Measurements from ENCODE around the gene ZBTB45. TPM values are rescaled to one million over a fixed set of nuclear protein-coding genes. Genes with fewer than 3 reads are reported as not detected.

Gene ZBTB45
- total and polyA plus RNA-seq, 10 of the 15 experiments (the other 5 are each of a cell fraction or from before 2014, with no cell fraction given): 0.29 to 17.2 (median 4.2) TPM

DNA sequence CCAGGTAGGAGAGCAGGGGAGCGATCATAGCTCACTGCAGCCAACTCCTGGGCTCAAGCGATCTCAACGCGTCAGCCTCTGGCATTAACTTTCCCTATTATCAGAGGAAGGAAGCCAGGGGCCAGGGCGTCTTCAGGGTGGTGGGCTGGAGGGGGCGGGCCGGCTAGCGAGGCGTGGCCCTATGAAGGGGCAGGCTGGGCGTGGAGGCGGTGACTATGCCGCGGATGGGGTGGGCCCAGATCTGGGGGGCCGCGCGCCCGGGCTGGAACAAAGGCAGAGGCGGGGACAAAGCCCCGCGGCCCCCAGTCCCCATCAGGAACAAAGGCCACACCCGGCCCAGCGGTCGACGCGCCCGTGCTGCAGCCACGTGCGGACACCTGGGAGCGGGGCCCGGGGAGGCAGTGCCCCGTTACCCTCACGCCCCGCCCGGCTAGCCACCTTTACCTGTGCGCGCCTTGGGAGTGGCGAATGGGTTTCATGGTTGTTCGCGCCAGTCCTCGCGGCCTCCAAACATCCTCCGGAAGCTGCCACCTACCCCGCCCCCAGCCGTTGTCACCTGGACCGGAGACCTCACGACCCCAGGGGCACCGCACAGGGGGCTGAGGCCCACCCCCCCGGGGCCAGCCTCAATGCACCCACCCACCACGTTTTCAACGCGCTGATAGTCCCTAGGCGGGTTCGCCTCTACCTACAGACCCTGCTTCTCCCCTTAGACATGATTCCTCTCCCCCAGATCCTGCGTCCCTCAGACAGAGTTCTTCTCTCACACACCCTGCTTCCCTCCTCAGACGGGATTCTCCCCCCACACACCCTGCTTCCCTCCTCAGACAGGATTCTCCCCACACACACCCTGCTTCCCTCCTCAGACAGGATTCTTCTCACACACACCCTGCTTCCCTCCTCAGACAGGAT lies 18.9 kb upstream of the ZBTB45 start:
- WGBS (ENCODE audit: insufficient coverage, insufficient replicate concordance, low lambda C conversion rate, missing lambda C conversion rate): 5% methylated on average over 48 of the region's 55 CpGs
- Histone ChIP-seq H3K79me2 (ENCODE audit: control insufficient read depth, insufficient read depth, low read length) (no peaks in the 10 kb centered on the region), H3K36me3 (ENCODE audit: control insufficient read depth in 2 of 2, insufficient read depth in 2 of 2, low read length in 1 of 2) (no peaks in the 10 kb centered on the region), H3K9ac (ENCODE audit: control insufficient read depth, insufficient read depth, low read length) (no peak overlapping the region), H3K27ac (ENCODE audit: control insufficient read depth, insufficient read depth) (no peak overlapping the region), H2AFZ (ENCODE audit: control insufficient read depth, low read depth, low read length) (peak overlapping the region; percentile 76), H3K4me2 (ENCODE audit: control insufficient read depth, insufficient read depth) (peak overlapping the region; percentile 69), H4K20me1 (ENCODE audit: control insufficient read depth, insufficient read depth) (no peaks in the 10 kb centered on the region), H3K9me3 (replicated peaks; ENCODE audit: control insufficient read depth, insufficient read depth, low read length) (no peaks in the 10 kb centered on the region), H3K27me3 (replicated peaks in 1 of 2; ENCODE audit: control insufficient read depth in 2 of 2, insufficient read depth in 2 of 2, low read length in 1 of 2) (peaks cover 0 to 1% of the 10 kb centered on the region in 2 experiments; a peak in 2 of 4 replicates), H3K4me1 (ENCODE audit: control insufficient read depth, insufficient read depth, low read length) (no peaks in the 10 kb centered on the region), H3K4me3 (peak overlapping the region; percentile 57)
- in situ Hi-C loops (cut with MboI): no loop called here
- DNase-seq (ENCODE audit: low read depth, low spot score): no peak
- TF ChIP-seq BHLHE40 (IDR thresholded peaks at IDR 0.05; ENCODE audit: borderline replicate concordance in 1 of 2, low read depth in 2 of 2, low read length in 1 of 2) (peak in 1 of 2 experiments; percentile 80; a peak in 2 of 4 replicates), IKZF1 (conservative IDR thresholded peaks at IDR 0.05) (0 out of 2 replicates have a peak, but pooled peaks have one; percentile 19), SMARCA5 (IDR thresholded peaks at IDR 0.05) (no peak), CBX5 (IDR thresholded peaks at IDR 0.05; ENCODE audit: low read depth) (no peak), DPF2 (IDR thresholded peaks at IDR 0.05) (peak; percentile 43; the same call in 1 of the 2 replicates), YY1 (IDR thresholded peaks at IDR 0.05; ENCODE audit: low read depth, low read length) (0 out of 2 replicates have a peak, but pooled peaks have one; percentile 21), HCFC1 (IDR thresholded peaks at IDR 0.05; ENCODE audit: low read length) (no peak), POLR2A (IDR thresholded peaks at IDR 0.05; ENCODE audit: low read depth, low read length) (peak; percentile 67), ZNF217 (IDR thresholded peaks at IDR 0.05) (no peak), NR2F1 (conservative IDR thresholded peaks at IDR 0.05) (peak; percentile 67), ZNF384 (IDR thresholded peaks at IDR 0.05; ENCODE audit: borderline replicate concordance, low read depth, low read length) (no peak), RBBP5 (conservative IDR thresholded peaks at IDR 0.05) (no peak), FOXK2 (IDR thresholded peaks at IDR 0.05) (no peak), FOXM1 (IDR thresholded peaks at IDR 0.05; ENCODE audit: low read depth, low read length) (no peak), ESRRA (IDR thresholded peaks at IDR 0.05; ENCODE audit: low read length) (no peak), GATAD2B (conservative IDR thresholded peaks at IDR 0.05; ENCODE audit: low read depth) (peak; percentile 49; the same call in 1 of the 2 replicates), ATF7 (IDR thresholded peaks at IDR 0.05; ENCODE audit: low read depth) (no peak), KAT2A (conservative IDR thresholded peaks at IDR 0.05; ENCODE audit: control insufficient read depth, low read depth, low read length) (no peak)
- TF ChIP-seq, protein P1, sequence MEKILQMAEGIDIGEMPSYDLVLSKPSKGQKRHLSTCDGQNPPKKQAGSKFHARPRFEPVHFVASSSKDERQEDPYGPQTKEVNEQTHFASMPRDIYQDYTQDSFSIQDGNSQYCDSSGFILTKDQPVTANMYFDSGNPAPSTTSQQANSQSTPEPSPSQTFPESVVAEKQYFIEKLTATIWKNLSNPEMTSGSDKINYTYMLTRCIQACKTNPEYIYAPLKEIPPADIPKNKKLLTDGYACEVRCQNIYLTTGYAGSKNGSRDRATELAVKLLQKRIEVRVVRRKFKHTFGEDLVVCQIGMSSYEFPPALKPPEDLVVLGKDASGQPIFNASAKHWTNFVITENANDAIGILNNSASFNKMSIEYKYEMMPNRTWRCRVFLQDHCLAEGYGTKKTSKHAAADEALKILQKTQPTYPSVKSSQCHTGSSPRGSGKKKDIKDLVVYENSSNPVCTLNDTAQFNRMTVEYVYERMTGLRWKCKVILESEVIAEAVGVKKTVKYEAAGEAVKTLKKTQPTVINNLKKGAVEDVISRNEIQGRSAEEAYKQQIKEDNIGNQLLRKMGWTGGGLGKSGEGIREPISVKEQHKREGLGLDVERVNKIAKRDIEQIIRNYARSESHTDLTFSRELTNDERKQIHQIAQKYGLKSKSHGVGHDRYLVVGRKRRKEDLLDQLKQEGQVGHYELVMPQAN (conservative IDR thresholded peaks at IDR 0.05): no peak
- TF ChIP-seq, protein P2, sequence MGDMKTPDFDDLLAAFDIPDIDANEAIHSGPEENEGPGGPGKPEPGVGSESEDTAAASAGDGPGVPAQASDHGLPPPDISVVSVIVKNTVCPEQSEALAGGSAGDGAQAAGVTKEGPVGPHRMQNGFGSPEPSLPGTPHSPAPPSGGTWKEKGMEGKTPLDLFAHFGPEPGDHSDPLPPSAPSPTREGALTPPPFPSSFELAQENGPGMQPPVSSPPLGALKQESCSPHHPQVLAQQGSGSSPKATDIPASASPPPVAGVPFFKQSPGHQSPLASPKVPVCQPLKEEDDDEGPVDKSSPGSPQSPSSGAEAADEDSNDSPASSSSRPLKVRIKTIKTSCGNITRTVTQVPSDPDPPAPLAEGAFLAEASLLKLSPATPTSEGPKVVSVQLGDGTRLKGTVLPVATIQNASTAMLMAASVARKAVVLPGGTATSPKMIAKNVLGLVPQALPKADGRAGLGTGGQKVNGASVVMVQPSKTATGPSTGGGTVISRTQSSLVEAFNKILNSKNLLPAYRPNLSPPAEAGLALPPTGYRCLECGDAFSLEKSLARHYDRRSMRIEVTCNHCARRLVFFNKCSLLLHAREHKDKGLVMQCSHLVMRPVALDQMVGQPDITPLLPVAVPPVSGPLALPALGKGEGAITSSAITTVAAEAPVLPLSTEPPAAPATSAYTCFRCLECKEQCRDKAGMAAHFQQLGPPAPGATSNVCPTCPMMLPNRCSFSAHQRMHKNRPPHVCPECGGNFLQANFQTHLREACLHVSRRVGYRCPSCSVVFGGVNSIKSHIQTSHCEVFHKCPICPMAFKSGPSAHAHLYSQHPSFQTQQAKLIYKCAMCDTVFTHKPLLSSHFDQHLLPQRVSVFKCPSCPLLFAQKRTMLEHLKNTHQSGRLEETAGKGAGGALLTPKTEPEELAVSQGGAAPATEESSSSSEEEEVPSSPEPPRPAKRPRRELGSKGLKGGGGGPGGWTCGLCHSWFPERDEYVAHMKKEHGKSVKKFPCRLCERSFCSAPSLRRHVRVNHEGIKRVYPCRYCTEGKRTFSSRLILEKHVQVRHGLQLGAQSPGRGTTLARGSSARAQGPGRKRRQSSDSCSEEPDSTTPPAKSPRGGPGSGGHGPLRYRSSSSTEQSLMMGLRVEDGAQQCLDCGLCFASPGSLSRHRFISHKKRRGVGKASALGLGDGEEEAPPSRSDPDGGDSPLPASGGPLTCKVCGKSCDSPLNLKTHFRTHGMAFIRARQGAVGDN (IDR thresholded peaks at IDR 0.05): 0 out of 2 replicates have a peak, but pooled peaks have one; percentile 31
- intact Hi-C loops (cut with micrococcal nuclease; ENCODE audit: unreplicated experiment): no loop called here
- ATAC-seq: peak; percentile 71
- CTCF ChIA-PET: interaction anchor here (1.0 kb wide), 1 partner anchor 19 kb away, joined by 3 read pairs; the partner anchor contains the start of gene ZBTB45
- POLR2A ChIA-PET: interaction anchor here (0.7 kb wide), 1 partner anchor 26 kb away, joined by 4 read pairs; no protein-coding TSS in a partner anchor
- BruUV-seq (replicated peaks): no TSS peak
- RAD21 ChIA-PET (ENCODE audit: unreplicated experiment): interaction anchor here (1.0 kb wide), 1 partner anchor 19 kb away, joined by 3 read pairs; the partner anchor contains the start of gene ZBTB45
- SMC1A ChIA-PET (ENCODE audit: uncharacterized antibody, unreplicated experiment): no interaction called here
- no peak for FAIRE-seq

Measured in GM12878 (cell line).